Transverse colon (tissue), 3 donors: Measurements from ENCODE around the gene GCSAM.

ENCODE experiments used
- EP300 ChIP-seq: sonication (generic); formaldehyde crosslinking; IDR thresholded peaks from one replicate; pipeline ENCODE4 v1.6.1; 2017; ENCODE audit warnings: antibody characterized with exemption, low read depth
- POLR2A ChIP-seq: fragments of 450-650 bp; IDR thresholded peaks from one replicate; pipeline ENCODE4 v1.6.1; 2016; ENCODE audit warnings: antibody characterized with exemption, mild to moderate bottlenecking, moderate library complexity
- TF ChIP-seq, protein P1 (sequence below), 5 experiments: fragments of 200-600 bp in 3 of 5; fragments of 450-650 bp in 2 of 5; sonication (generic) in 3 of 5; IDR thresholded peaks; 1 replicate in 2 of 5; 2 replicates in 3 of 5; pipeline ENCODE4 v1.5.1; 2016 to 2017; ENCODE audit warnings: antibody characterized with exemption in 5 of 5, inconsistent platforms in 3 of 5, mild to moderate bottlenecking in 2 of 5, moderate library complexity in 1 of 5

- TF ChIP-seq POLR2A (peak; percentile 36), EP300 (no peak)
- TF ChIP-seq, protein P1, sequence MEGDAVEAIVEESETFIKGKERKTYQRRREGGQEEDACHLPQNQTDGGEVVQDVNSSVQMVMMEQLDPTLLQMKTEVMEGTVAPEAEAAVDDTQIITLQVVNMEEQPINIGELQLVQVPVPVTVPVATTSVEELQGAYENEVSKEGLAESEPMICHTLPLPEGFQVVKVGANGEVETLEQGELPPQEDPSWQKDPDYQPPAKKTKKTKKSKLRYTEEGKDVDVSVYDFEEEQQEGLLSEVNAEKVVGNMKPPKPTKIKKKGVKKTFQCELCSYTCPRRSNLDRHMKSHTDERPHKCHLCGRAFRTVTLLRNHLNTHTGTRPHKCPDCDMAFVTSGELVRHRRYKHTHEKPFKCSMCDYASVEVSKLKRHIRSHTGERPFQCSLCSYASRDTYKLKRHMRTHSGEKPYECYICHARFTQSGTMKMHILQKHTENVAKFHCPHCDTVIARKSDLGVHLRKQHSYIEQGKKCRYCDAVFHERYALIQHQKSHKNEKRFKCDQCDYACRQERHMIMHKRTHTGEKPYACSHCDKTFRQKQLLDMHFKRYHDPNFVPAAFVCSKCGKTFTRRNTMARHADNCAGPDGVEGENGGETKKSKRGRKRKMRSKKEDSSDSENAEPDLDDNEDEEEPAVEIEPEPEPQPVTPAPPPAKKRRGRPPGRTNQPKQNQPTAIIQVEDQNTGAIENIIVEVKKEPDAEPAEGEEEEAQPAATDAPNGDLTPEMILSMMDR (IDR thresholded peaks at IDR 0.05) = no peak
Measured at GRCh38 chr3:112074616-112075497, 58.2 kb downstream of the GCSAM start.
